HepG2 (cell line): ENCODE data around the gene SUMO1. TPM values are rescaled to one million over a fixed set of nuclear protein-coding genes. Genes with fewer than 3 reads are reported as not detected.

Experiments used
- ATAC-seq: fragments of 200-7000 bp; cut with Tn5 transposase; 3 replicates; pipeline ENCODE4 v1.9.1; 2020; ENCODE audit warnings: mild to moderate bottlenecking, moderate library complexity
- BruUV-seq: library from RNA; stranded (reverse); fragments of 400-500 nt; replicated peaks from 2 replicates; lab custom pipeline; 2021; lab: Mats Ljungman, UMichigan
- CTCF ChIA-PET: fragments of 300-600 bp; formaldehyde crosslinking; extraction: SDS; loops from one replicate; lab custom pipeline; 2021; ENCODE audit warnings: low total read pairs, inconsistent platforms, low intra/inter-chr PET ratio; lab: Yijun Ruan, JAX
- POLR2A ChIA-PET: fragments of 350-600 bp; sonication (Branson Sonifier 250); formaldehyde crosslinking; loops from one replicate; lab custom pipeline; 2020; ENCODE audit warnings: antibody characterized with exemption, inconsistent platforms; lab: Yijun Ruan, JAX
- DNase-seq: peaks from one replicate; pipeline ENCODE4 v3.0.0-alpha.2; 2015; ENCODE audit warnings: low spot score
- FAIRE-seq: peaks from 3 replicates; lab custom pipeline; 2011; peaks lifted over from hg19 to GRCh38; lab: Jason Lieb, UNC
- H2AFZ ChIP-seq: one replicate; pipeline ENCODE4 v1.6.1; 2011; ENCODE audit warnings: low read length, inconsistent platforms
- H3K27ac ChIP-seq: fragments of 300-600 bp; 3 replicates; pipeline ENCODE4 v1.8.0; 2011; ENCODE audit warnings: mixed run types, mild to moderate bottlenecking, mixed read lengths, low read length, inconsistent platforms; ENCODE audit not compliant: insufficient read depth; ENCODE audit errors: extremely low read length
- H3K27me3 ChIP-seq, 2 experiments: fragments of 200-600 bp in 1 of 2; 2 replicates in 1 of 2; 3 replicates in 1 of 2; pipeline versions ENCODE4 v1.6.0 to v1.8.0; 2011; ENCODE audit warnings: low read length in 2 of 2, mild to moderate bottlenecking in 2 of 2, moderate library complexity in 2 of 2, inconsistent platforms in 1 of 2; ENCODE audit not compliant: insufficient read depth in 2 of 2, control insufficient read depth in 1 of 2
- H3K36me3 ChIP-seq, 2 experiments: fragments of 200-600 bp in 1 of 2; replicated peaks in 1 of 2; 2 replicates in 1 of 2; 3 replicates in 1 of 2; pipeline versions ENCODE4 v1.5.1 to v1.8.0; 2011; ENCODE audit warnings: low read length in 2 of 2, inconsistent platforms in 1 of 2; ENCODE audit not compliant: insufficient read depth in 2 of 2, control insufficient read depth in 1 of 2
- H3K4me1 ChIP-seq: 2 replicates; pipeline ENCODE4 v1.5.1; 2012; ENCODE audit warnings: low read length, inconsistent platforms; ENCODE audit not compliant: insufficient read depth
- H3K4me2 ChIP-seq: 2 replicates; pipeline ENCODE4 v1.6.0; 2011; ENCODE audit warnings: low read depth, low read length, inconsistent platforms
- H3K4me3 ChIP-seq, 3 experiments: fragments of 200-600 bp in 1 of 3; sonication (generic), shearing (Covaris generic) in 1 of 3; replicated peaks in 1 of 3; 2 replicates each; pipeline ENCODE4 v1.5.1; 2011 to 2016; ENCODE audit warnings: low read length in 3 of 3, inconsistent platforms in 2 of 3, low read depth in 2 of 3, mild to moderate bottlenecking in 2 of 3, control low read depth in 1 of 3, mixed read lengths in 1 of 3; ENCODE audit not compliant: insufficient read depth in 1 of 3
- H3K79me2 ChIP-seq: one replicate; pipeline ENCODE4 v1.6.1; 2011; ENCODE audit warnings: low read length, inconsistent platforms; ENCODE audit not compliant: insufficient read depth
- H3K9ac ChIP-seq: 2 replicates; pipeline ENCODE4 v1.6.0; 2011; ENCODE audit warnings: mild to moderate bottlenecking, low read depth, low read length, inconsistent platforms; ENCODE audit not compliant: insufficient read depth
- H3K9me3 ChIP-seq: 2 replicates; pipeline ENCODE4 v1.5.1; 2012; ENCODE audit warnings: mild to moderate bottlenecking, low read length
- H4K20me1 ChIP-seq: 2 replicates; pipeline ENCODE4 v1.6.0; 2011; ENCODE audit warnings: inconsistent platforms, mild to moderate bottlenecking, low read length, moderate library complexity; ENCODE audit not compliant: insufficient read depth
- ATF7 ChIP-seq, 2 experiments: fragments of 450-650 bp in 1 of 2; sonication (generic) in 1 of 2; formaldehyde crosslinking in 1 of 2; IDR thresholded peaks; 2 replicates each; pipeline versions ENCODE4 v1.4.0 to v1.6.1; 2016 to 2020; ENCODE audit warnings: antibody characterized with exemption in 1 of 2, mild to moderate bottlenecking in 1 of 2, missing genetic modification reagents in 1 of 2
- BCL3 ChIP-seq: sonication (generic); formaldehyde crosslinking; IDR thresholded peaks from 2 replicates; pipeline ENCODE4 v1.5.1; 2020; ENCODE audit warnings: mild to moderate bottlenecking, missing genetic modification reagents, moderate library complexity
- BORCS8-MEF2B ChIP-seq: sonication (generic); formaldehyde crosslinking; IDR thresholded peaks from 2 replicates; pipeline ENCODE4 v1.8.0; 2022; ENCODE audit warnings: mild to moderate bottlenecking, missing genetic modification reagents
- FOXA1 ChIP-seq, 2 experiments: fragments of 450-650 bp in 1 of 2; sonication (generic) in 1 of 2; formaldehyde crosslinking in 1 of 2; IDR thresholded peaks; 2 replicates each; pipeline versions ENCODE4 v1.4.0 to v1.6.1; 2016 to 2020; ENCODE audit warnings: missing genetic modification reagents in 1 of 2
- LCORL ChIP-seq, 2 experiments: fragments of 450-650 bp in 1 of 2; sonication (generic) in 1 of 2; formaldehyde crosslinking in 1 of 2; IDR thresholded peaks; 2 replicates each; pipeline versions ENCODE4 v1.5.0 to v1.6.1; 2017 to 2020; ENCODE audit warnings: antibody characterized with exemption in 1 of 2, missing genetic modification reagents in 1 of 2
- NFIC ChIP-seq: IDR thresholded peaks from 2 replicates; pipeline ENCODE4 v1.6.1; 2012; ENCODE audit warnings: mild to moderate bottlenecking, low read length, inconsistent platforms
- NRL ChIP-seq: sonication (generic); formaldehyde crosslinking; IDR thresholded peaks from 2 replicates; pipeline ENCODE4 v1.5.0; 2020; ENCODE audit warnings: missing genetic modification reagents, mild to moderate bottlenecking, moderate library complexity, borderline replicate concordance
- RFX3 ChIP-seq: IDR thresholded peaks from 2 replicates; pipeline ENCODE4 v1.6.1; 2016; ENCODE audit warnings: missing biosample characterization, missing genetic modification reagents
- RNF219 ChIP-seq: sonication (generic); formaldehyde crosslinking; IDR thresholded peaks from 2 replicates; pipeline ENCODE4 v1.5.0; 2020; ENCODE audit warnings: mild to moderate bottlenecking, missing genetic modification reagents
- RXRA ChIP-seq: sonication (generic); formaldehyde crosslinking; IDR thresholded peaks from 2 replicates; pipeline ENCODE4 v1.5.1; 2020; ENCODE audit warnings: missing genetic modification reagents
- SALL2 ChIP-seq: sonication (generic); formaldehyde crosslinking; IDR thresholded peaks from 2 replicates; pipeline ENCODE4 v1.8.1; 2023; ENCODE audit warnings: mild to moderate bottlenecking, missing genetic modification reagents, inconsistent platforms
- SETDB1 ChIP-seq: sonication (generic); formaldehyde crosslinking; IDR thresholded peaks from 2 replicates; pipeline ENCODE4 v1.5.1; 2020; ENCODE audit warnings: missing genetic modification reagents, mild to moderate bottlenecking, borderline replicate concordance
- SMC3 ChIP-seq: IDR thresholded peaks from 2 replicates; pipeline ENCODE4 v1.6.1; 2011; ENCODE audit warnings: low read length, improper control_type of control experiment
- TAF1 ChIP-seq: sonication (generic); formaldehyde crosslinking; IDR thresholded peaks from 2 replicates; pipeline ENCODE4 v1.4.0; 2020; ENCODE audit warnings: missing genetic modification reagents
- WIZ ChIP-seq: sonication (generic); formaldehyde crosslinking; IDR thresholded peaks from 2 replicates; pipeline ENCODE4 v1.5.1; 2020; ENCODE audit warnings: mild to moderate bottlenecking, missing genetic modification reagents
- ZNF3 ChIP-seq: IDR thresholded peaks from 2 replicates; pipeline ENCODE4 v1.7.0; 2017; ENCODE audit warnings: inconsistent platforms
- ZNF513 ChIP-seq: sonication (generic); formaldehyde crosslinking; conservative IDR thresholded peaks from 2 replicates; pipeline ENCODE4 v1.5.0; 2020; ENCODE audit warnings: missing genetic modification reagents
- ZNF614 ChIP-seq: IDR thresholded peaks from 2 replicates; pipeline ENCODE4 v1.6.1; 2018; ENCODE audit warnings: missing biosample characterization, missing genetic modification reagents, inconsistent platforms, borderline replicate concordance
- ZNF784 ChIP-seq: sonication (generic); formaldehyde crosslinking; IDR thresholded peaks from 2 replicates; pipeline ENCODE4 v1.5.1; 2020; ENCODE audit warnings: missing genetic modification reagents, mild to moderate bottlenecking, borderline replicate concordance
- WGBS: methylation state at CpG from one replicate; pipeline ENCODE4 v1.1.6; 2017; ENCODE audit warnings: low lambda C conversion rate; 5-methylcytosine and 5-hydroxymethylcytosine counted together
- in situ Hi-C: cut with HindIII; loops from 2 replicates; pipeline ENCODE4 v1.10.0; 2017; ENCODE audit warnings: low pct_unique_long_range_greater_than_20kb; ENCODE audit not compliant: extremely low pct_ligation_motif_present
- intact Hi-C: fragments of 100-400 bp; cut with micrococcal nuclease; formaldehyde crosslinking; loops from one replicate; pipeline ENCODE4 v1.10.0; 2022; ENCODE audit not compliant: unreplicated experiment
- polyA plus RNA-seq, 8 experiments: library from polyadenylated mRNA; depleted of rRNA in 3 of 8; stranded (reverse) in 7 of 8; unstranded in 1 of 8; fragments of >200 nt; fragmentation: Illumina TruSeq in 4 of 8; extraction: Trizol in 4 of 8; gene quantifications; 2 replicates each; pipeline versions ENCODE4 v1.2.1 to v1.2.3, GENCODE V29; 2011 to 2016; ENCODE audit warnings: low read depth in 4 of 8, missing spikeins in 1 of 8, mixed read lengths in 1 of 8; ENCODE audit not compliant: insufficient read depth in 1 of 8
- total RNA-seq, 5 experiments: library from RNA; depleted of rRNA; stranded (reverse); fragments of >200 nt; fragmentation: Illumina TruSeq; extraction: Trizol; gene quantifications; 2 replicates each; pipeline ENCODE4 v1.2.3, GENCODE V29; 2016; ENCODE audit warnings: low read depth in 1 of 5

Gene SUMO1
- total and polyA plus RNA-seq, 2 of the 13 experiments (the other 11 are each of a cell fraction or from before 2014, with no cell fraction given): 101 to 173 TPM

GRCh38 chr2:202196727-202197126 lies 41.7 kb downstream of the SUMO1 start:
- 68% methylated on average over 6 of the region's 6 CpGs for WGBS
- in situ Hi-C loops: no loop called here
- no TSS peak for BruUV-seq
- FAIRE-seq (no peak), DNase-seq (no peak), ATAC-seq (no peak)
- Histone ChIP-seq H2AFZ (no peak overlapping the region), H3K36me3 (no peaks in the 10 kb centered on the region), H3K4me2 (no peak overlapping the region), H3K4me1 (no peaks in the 10 kb centered on the region), H3K9me3 (no peaks in the 10 kb centered on the region), H4K20me1 (no peaks in the 10 kb centered on the region), H3K27me3 (no peaks in the 10 kb centered on the region), H3K9ac (no peak overlapping the region), H3K4me3 (no peak overlapping the region), H3K79me2 (no peaks in the 10 kb centered on the region), H3K27ac (no peak overlapping the region)
- ChIA-PET POLR2A (no interaction called here), CTCF (no interaction called here)
- no peak for TF ChIP-seq WIZ (CRISPR knock-in tag)
- no peak for TF ChIP-seq SALL2 (CRISPR knock-in tag)
- no peak for TF ChIP-seq ZNF513 (CRISPR knock-in tag)
- TF ChIP-seq RNF219 (CRISPR knock-in tag): no peak
- no peak for TF ChIP-seq RXRA
- TF ChIP-seq RFX3: no peak
- no peak for TF ChIP-seq BORCS8-MEF2B
- no peak for TF ChIP-seq ZNF614 (CRISPR knock-in tag)
- no peak for TF ChIP-seq SETDB1 (CRISPR knock-in tag)
- TF ChIP-seq BCL3 (CRISPR knock-in tag): no peak
- TF ChIP-seq NRL (CRISPR knock-in tag): no peak
- no peak for TF ChIP-seq ZNF784 (CRISPR knock-in tag)
- TF ChIP-seq FOXA1 (IDR thresholded peaks at IDR 0.05): no peak
- no peak for TF ChIP-seq FOXA1 (CRISPR knock-in tag; IDR thresholded peaks at IDR 0.05)
- no peak for TF ChIP-seq NFIC
- TF ChIP-seq ZNF3 (CRISPR knock-in tag): no peak
- no peak for TF ChIP-seq ATF7 (IDR thresholded peaks at IDR 0.05)
- TF ChIP-seq ATF7 (CRISPR knock-in tag; IDR thresholded peaks at IDR 0.05): no peak
- no peak for TF ChIP-seq LCORL (IDR thresholded peaks at IDR 0.05)
- TF ChIP-seq LCORL (CRISPR knock-in tag; IDR thresholded peaks at IDR 0.05): no peak
- no peak for TF ChIP-seq SMC3
- no peak for TF ChIP-seq TAF1 (CRISPR knock-in tag)
- intact Hi-C loops: no loop called here
